ENCODE results near the gene CYP2D6. TPM values are rescaled to one million over a fixed set of nuclear protein-coding genes. Genes with fewer than 3 reads are reported as not detected.
A peak's percentile ranks its signal among the peaks of the same experiment; 100 is the strongest.
"Not testable (repeated sequence)": the region's sequence is repeated elsewhere in the genome, so short reads cannot be mapped to it uniquely, and the experiment has no call there.

Gene CYP2D6
- total RNA-seq, 2 experiments from 2014 or later = 2.8 to 3.1 TPM

DNA sequence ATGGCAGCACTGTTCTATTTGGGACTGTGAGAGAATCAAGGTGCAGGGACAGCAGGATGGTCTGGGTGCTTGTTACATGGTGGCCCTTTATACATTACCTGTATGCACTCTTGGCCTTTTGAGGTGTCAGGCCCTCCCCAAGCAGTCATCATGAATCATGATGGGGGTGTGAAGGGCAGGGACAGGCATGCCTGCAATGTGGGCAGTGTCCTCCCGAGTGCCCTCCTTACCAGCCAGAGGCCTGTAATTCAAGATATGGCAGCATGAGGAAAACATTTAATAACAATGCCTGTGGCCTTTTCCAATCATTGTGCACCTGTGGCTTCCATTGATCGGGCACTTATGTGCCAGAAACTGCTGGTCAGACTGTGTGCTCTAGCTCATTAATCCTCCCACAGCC lies 25.5 kb upstream of the CYP2D6 start:
- POLR2A ChIA-PET = no interaction called here
- no peaks in the 10 kb centered on the region for H3K4me1 Mint-ChIP-seq
- intact Hi-C loops (cut with DNase I, micrococcal nuclease) = no loop called here
- CTCF ChIA-PET = interaction anchor here (0.6 kb wide), 1 partner anchor 211 kb away, joined by 3 read pairs; no protein-coding TSS in a partner anchor
- H3K9me3 Mint-ChIP-seq (ENCODE audit: low read depth) = no peaks in the 10 kb centered on the region
- peaks cover 17% of the 10 kb centered on the region for H3K36me3 Mint-ChIP-seq (ENCODE audit: low read depth)
- ATAC-seq (no peak), DNase-seq (no peak)
- H3K27me3 Mint-ChIP-seq = no peaks in the 10 kb centered on the region
- H3K27ac Mint-ChIP-seq = no peak overlapping the region
- H3K4me3 Mint-ChIP-seq = no peak overlapping the region

DNA sequence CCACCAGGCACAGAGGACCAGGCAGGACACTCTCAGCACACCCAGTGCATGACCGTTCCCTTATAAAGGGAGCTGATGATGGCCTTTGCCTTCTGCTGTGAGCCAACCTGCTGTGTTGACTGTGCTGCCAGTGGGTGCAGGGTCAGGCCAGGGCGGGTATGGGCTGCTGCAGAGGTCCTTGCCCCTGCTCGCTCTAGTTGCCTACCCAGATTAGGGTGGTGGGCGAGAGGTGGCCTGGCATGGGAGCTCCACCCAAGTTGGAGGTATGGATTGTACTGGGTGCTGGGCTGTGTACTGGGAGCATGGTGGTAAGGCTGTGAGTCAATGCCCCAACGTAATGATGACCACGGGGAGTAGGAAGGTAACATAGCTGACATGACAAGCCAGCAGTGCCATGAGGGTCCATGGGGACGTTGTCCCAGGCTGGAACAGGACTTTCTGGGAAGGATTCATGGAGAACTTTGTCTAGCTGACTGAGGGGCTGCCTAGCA lies 24.5 kb upstream of the CYP2D6 start:
- no peaks in the 10 kb centered on the region for H3K4me1 Mint-ChIP-seq
- H3K4me3 Mint-ChIP-seq = no peak overlapping the region
- DNase-seq (no peak), ATAC-seq (no peak)
- no peak overlapping the region for H3K27ac Mint-ChIP-seq
- intact Hi-C loops (cut with DNase I, micrococcal nuclease) = no loop called here
- H3K36me3 Mint-ChIP-seq (ENCODE audit: low read depth) = peaks cover 17% of the 10 kb centered on the region
- no peaks in the 10 kb centered on the region for H3K27me3 Mint-ChIP-seq
- ChIA-PET POLR2A (no interaction called here), CTCF (no interaction called here)
- H3K9me3 Mint-ChIP-seq (ENCODE audit: low read depth) = no peaks in the 10 kb centered on the region

DNA sequence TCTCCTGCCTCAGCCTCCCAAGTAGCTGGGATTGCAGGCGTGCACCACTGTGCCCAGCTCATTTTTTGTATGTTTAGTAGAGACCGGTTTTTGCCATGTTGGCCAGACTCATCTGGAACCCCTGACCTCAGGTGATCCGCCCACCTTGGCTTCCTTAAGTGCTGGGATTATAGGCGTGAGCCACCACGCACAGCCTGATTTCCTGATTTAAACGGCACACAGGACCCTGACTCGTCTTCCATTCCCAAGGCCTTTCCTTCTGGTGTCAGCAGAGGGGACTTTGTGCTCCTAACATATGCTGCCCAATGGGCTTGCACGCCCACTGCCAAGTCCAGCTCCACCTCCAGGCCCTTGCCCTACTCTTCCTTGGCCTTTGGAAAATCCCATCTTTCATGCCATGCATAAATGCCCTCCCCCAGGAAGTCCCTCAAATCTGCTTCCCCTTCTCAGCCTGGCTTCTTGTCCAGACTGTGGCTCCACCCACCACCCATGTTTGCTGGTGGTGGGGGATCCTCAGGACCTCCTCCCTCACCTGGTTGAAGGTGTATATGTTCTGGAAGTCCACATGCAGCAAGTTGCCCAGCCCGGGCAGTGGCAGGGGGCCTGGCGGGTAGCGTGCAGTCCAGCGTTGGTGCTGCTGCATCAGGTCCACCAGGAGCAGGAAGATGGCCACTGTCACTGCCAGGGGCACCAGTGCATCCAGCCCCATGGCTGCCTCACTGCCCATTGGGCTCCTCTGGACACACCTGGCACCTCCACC lies 23.9 kb upstream of the CYP2D6 start:
- H3K27ac Mint-ChIP-seq = no peak overlapping the region

DNA sequence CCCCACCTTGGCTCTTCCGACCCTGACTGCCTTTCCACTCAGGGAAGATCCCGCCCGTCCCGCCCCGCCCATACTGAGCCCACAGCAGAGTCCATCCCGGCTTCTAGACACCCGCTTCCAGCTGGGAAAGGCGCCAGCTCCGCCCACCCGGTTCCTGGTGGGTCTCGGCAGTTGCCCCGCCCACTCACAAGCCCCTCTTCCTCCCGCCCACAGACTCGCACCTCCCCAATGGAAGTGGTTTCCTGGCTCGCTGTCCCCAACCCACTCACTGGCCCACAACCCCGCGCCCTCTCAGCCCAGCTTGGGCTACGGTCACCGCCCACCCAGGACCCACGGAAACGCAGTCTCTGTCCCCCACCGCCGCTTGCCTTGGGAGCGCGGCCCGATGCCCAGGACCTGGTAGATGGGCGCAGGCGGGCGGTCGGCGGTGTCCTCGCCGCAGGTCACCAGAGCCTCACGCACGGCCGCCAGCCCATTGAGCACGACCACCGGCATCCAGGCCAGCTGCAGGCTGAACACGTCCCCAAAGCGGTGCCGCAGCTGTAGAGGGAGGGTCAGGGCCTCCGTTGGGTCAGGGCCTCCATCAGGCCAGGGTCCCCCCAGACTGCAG lies 22.2 kb upstream of the CYP2D6 start:
- ChIA-PET CTCF (no interaction called here), POLR2A (no interaction called here)
- no peak for DNase-seq
- Mint-ChIP-seq H3K4me3 (no peak overlapping the region), H3K27ac (no peak overlapping the region), H3K4me1 (no peaks in the 10 kb centered on the region), H3K9me3 (ENCODE audit: low read depth) (no peaks in the 10 kb centered on the region), H3K36me3 (ENCODE audit: low read depth) (peaks cover 13% of the 10 kb centered on the region), H3K27me3 (no peaks in the 10 kb centered on the region)
- no peak for ATAC-seq
- intact Hi-C loops (cut with DNase I, micrococcal nuclease) = no loop called here

More for the DNA sequence above, 23.9 kb upstream of the CYP2D6 start:
- ChIA-PET POLR2A (no interaction called here), CTCF (no interaction called here)
- H3K27me3 Mint-ChIP-seq = no peaks in the 10 kb centered on the region
- intact Hi-C loops (cut with DNase I, micrococcal nuclease) = no loop called here
- H3K36me3 Mint-ChIP-seq (ENCODE audit: low read depth) = peaks cover 17% of the 10 kb centered on the region
- ATAC-seq (no peak), DNase-seq (no peak)
- no peaks in the 10 kb centered on the region for H3K9me3 Mint-ChIP-seq (ENCODE audit: low read depth)
- H3K4me3 Mint-ChIP-seq = no peak overlapping the region
- no peaks in the 10 kb centered on the region for H3K4me1 Mint-ChIP-seq

DNA sequence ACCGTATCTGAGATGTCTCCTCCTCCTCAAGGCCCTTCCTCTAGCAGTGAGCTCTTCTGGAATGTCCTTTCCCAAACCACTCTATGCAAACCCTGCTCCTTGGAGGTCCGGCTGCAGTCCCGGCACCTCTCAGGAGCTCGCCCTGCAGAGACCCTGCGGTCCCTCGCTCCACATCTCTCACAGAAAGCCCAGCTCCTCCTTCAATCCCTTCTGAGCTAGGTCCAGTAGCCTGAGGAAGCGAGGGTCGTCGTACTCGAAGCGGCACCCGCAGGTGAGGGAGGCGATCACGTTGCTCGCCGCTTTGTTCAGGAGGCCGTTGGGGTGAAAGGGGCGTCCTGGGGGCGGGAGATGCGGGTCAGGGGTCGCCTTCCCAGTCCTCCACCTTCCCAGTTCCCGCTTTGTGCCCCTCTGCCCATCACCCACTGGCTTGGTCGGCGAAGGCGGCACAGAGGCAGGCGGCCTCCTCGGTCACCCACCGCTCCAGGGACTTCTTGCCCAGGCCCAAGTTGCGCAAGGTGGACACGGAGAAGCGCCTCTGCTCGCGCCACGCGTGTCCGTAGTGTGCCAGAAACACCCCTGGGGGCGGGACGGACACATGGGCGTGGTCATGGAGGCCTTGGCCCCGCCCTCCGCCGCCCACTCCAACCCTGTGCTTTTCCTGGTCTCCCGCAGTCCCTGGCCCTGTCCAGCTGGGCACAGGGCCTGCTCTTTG lies 21.5 kb upstream of the CYP2D6 start:
- DNase-seq (no peak), ATAC-seq (peak; percentile 9)
- ChIA-PET POLR2A (no interaction called here), CTCF (interaction anchor here (0.6 kb wide), 1 partner anchor 410 kb away, joined by 3 read pairs; no protein-coding TSS in a partner anchor)
- Mint-ChIP-seq H3K9me3 (ENCODE audit: low read depth) (no peaks in the 10 kb centered on the region), H3K27me3 (no peaks in the 10 kb centered on the region), H3K36me3 (ENCODE audit: low read depth) (peaks cover 15% of the 10 kb centered on the region), H3K4me3 (no peak overlapping the region), H3K4me1 (no peaks in the 10 kb centered on the region), H3K27ac (no peak overlapping the region)
- intact Hi-C loops (cut with DNase I, micrococcal nuclease) = no loop called here

DNA sequence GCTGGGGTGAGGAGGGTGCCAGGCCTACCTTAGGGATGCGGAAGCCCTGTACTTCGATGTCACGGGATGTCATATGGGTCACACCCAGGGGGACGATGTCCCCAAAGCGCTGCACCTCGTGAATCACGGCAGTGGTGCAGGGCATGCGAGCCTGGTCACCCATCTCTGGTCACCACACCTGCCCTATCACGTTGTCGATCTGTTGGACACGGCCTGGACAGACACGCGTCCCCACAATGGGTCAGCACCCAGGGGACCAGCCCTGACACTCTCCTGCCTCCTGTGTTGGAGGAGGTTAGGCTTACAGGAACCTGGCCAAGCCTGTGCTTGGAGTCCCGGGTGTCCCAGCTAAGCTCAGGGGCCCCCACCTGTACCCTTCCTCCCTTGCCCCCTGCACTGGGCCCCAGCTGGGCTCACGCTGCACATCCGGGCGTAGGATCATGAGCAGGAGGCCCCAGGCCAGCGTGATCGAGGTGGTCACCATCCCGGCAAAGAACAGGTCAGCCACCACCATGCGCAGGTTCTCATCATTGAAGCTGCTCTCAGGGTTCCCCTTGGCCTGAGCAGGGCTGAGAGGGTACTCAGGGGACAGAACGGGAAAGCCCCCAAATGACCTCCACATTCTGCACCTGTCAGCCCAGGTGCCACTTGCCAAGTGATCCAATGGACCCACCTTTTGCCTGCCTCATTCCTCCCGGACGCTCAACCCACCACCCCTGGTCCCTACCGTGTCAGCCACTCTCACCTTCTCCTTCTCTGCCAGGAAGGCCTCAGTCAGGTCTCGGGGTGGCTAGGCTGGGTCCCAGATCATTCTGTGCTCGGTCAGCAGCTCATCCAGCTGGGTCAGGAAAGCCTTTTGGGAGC lies 20.3 kb upstream of the CYP2D6 start:
- intact Hi-C loops (cut with DNase I, micrococcal nuclease) = no loop called here
- H3K36me3 Mint-ChIP-seq (ENCODE audit: low read depth) = peaks cover 15% of the 10 kb centered on the region
- H3K9me3 Mint-ChIP-seq (ENCODE audit: low read depth) = no peaks in the 10 kb centered on the region
- ATAC-seq (no peak), DNase-seq (no peak)
- H3K27ac Mint-ChIP-seq = no peak overlapping the region
- H3K4me1 Mint-ChIP-seq = no peaks in the 10 kb centered on the region
- ChIA-PET POLR2A (interaction anchor here (0.6 kb wide), 1 partner anchor 511 kb away, joined by 5 read pairs; no protein-coding TSS in a partner anchor), CTCF (no interaction called here)
- H3K27me3 Mint-ChIP-seq = no peaks in the 10 kb centered on the region
- no peak overlapping the region for H3K4me3 Mint-ChIP-seq

DNA sequence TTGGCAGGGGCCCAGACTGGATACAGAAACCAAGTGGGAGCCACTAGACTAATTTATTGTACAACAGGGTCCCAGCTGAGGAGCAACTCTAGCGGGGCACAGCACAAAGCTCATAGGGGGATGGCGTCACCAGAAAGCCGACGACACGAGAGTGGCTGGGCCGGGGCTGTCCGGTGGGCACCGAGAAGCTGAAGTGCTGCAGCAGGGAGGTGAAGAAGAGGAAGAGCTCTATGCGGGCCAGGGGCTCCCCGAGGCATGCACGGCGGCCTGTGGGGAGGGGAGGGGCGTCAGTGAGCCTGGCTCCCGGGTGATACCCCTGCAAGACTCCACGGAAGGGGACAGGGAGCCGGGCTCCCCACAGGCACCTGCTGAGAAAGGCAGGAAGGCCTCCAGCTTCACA lies 19.2 kb upstream of the CYP2D6 start:
- H3K4me1 Mint-ChIP-seq; ATAC-seq; H3K4me3 Mint-ChIP-seq; H3K9me3 Mint-ChIP-seq (ENCODE audit: low read depth); H3K27me3 Mint-ChIP-seq; H3K27ac Mint-ChIP-seq; DNase-seq; intact Hi-C loops (cut with DNase I, micrococcal nuclease); CTCF ChIA-PET: not testable (repeated sequence)
- POLR2A ChIA-PET = interaction anchor here (0.6 to 0.7 kb wide), 2 partner anchors 68 to 510 kb away, joined by 4 to 5 read pairs; no protein-coding TSS in a partner anchor
- H3K36me3 Mint-ChIP-seq (ENCODE audit: low read depth) = peaks cover 14% of the 10 kb centered on the region

DNA sequence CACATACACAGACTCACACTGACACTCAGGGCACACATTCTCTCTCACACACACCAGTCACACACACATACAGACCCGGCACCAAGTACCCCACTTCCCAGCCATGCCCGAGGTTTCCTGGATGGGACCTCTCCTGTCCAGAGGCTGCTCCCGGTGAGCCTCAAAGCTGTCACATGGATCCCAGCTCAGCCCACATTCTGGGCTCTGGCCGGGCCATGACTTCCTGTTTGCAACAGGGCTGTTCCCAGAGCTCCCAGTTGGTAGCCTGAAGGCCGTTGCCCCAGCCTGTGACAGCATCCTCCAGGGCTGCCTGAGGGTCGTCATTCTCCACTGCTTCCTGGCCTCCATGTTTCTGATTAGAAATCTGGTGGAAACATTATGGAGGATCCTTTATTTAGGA lies 14.6 kb upstream of the CYP2D6 start:
- ATAC-seq = no peak
- H3K27ac Mint-ChIP-seq = no peak overlapping the region
- no peak overlapping the region for H3K4me3 Mint-ChIP-seq
- H3K4me1 Mint-ChIP-seq = no peaks in the 10 kb centered on the region
- CTCF ChIA-PET = no interaction called here
- no peaks in the 10 kb centered on the region for H3K9me3 Mint-ChIP-seq (ENCODE audit: low read depth)
- H3K27me3 Mint-ChIP-seq = no peaks in the 10 kb centered on the region
- POLR2A ChIA-PET = interaction anchor here (0.6 kb wide), 1 partner anchor 315 kb away, joined by 6 read pairs; no protein-coding TSS in a partner anchor
- intact Hi-C loops (cut with DNase I, micrococcal nuclease) = no loop called here
- DNase-seq = no peak
- H3K36me3 Mint-ChIP-seq (ENCODE audit: low read depth) = peaks cover 11% of the 10 kb centered on the region

DNA sequence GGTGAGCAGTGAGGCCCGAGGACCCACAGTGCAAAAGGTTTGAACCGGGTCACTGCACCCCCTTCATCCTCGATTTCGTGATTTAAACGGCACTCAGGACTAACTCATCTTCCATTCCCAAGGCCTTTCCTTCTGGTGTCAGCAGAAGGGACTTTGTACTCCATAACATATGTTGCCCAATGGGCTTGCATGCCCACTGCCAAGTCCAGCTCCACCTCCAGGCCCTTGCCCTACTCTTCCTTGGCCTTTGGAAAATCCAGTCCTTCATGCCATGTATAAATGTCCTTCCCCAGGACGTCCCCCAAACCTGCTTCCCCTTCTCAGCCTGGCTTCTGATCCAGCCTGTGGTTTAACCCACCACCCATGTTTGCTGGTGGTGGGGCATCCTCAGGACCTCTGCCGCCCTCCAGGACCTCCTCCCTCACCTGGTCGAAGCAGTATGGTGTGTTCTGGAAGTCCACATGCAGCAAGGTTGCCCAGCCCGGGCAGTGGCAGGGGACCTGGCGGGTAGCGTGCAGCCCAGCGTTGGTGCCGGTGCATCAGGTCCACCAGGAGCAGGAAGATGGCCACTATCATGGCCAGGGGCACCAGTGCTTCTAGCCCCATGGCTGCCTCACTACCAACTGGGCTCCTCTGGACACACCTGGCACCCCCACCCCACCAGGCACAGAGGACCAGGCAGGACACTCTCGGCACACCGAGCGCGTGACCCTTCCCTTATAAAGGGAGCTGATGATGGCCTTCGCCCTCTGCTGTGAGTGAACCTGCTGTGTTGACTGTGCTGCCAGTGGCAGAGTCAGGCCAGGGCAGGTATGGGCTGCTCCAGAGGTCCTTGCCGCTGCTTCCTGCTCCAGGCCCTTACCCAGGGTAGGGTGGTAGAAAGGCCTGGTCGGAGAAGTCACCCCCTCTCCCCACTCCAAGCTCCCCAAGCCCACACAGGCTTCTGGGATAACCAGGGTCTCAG lies 13.5 kb upstream of the CYP2D6 start:
- H3K4me3 Mint-ChIP-seq; DNase-seq; CTCF ChIA-PET; H3K9me3 Mint-ChIP-seq (ENCODE audit: low read depth); H3K27ac Mint-ChIP-seq; H3K4me1 Mint-ChIP-seq; ATAC-seq; intact Hi-C loops (cut with DNase I, micrococcal nuclease); H3K27me3 Mint-ChIP-seq: not testable (repeated sequence)
- H3K36me3 Mint-ChIP-seq (ENCODE audit: low read depth) = peaks cover 11% of the 10 kb centered on the region
- POLR2A ChIA-PET = interaction anchor here (0.6 kb wide), 1 partner anchor 316 kb away, joined by 6 read pairs; no protein-coding TSS in a partner anchor

DNA sequence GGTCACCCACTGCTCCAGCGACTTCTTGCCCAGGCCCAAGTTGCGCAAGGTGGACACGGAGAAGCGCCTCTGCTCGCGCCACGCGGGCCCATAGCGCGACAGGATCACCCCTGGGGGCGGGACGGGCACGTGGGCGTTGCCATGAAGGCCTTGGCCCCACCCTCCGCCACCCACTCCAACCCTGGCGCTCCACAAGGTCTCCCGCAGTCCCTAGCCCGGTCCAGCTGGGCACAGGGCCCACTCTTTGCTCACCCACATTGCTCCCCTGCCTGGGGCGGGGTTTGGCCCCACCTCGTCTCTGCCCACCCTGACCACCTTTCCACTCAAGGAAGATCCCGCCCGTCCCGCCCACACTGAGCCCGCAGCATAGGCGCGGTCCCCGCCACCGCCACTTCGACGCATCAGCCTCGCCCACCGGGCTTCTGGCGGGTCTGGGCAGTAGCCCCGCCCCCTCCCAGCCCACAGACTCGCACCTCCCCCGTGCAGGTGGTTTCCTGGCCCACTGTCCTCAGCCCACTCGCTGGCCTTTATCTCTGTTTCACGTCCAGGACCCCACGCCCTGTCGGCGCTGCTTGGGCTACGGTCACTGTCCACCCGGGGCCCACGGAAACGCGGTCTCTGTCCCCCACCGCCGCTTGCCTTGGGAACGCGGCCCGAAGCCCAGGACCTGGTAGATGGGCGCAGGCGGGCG lies 12.3 kb upstream of the CYP2D6 start:
- no peak for DNase-seq
- H3K4me1 Mint-ChIP-seq = no peaks in the 10 kb centered on the region
- POLR2A ChIA-PET = interaction anchor here (0.6 kb wide), 1 partner anchor 309 kb away, joined by 6 read pairs; no protein-coding TSS in a partner anchor
- H3K4me3 Mint-ChIP-seq = no peak overlapping the region
- no peak for ATAC-seq
- no peaks in the 10 kb centered on the region for H3K27me3 Mint-ChIP-seq
- H3K9me3 Mint-ChIP-seq (ENCODE audit: low read depth) = no peaks in the 10 kb centered on the region
- H3K27ac Mint-ChIP-seq = no peak overlapping the region
- intact Hi-C loops (cut with DNase I, micrococcal nuclease) = no loop called here
- H3K36me3 Mint-ChIP-seq (ENCODE audit: low read depth) = peaks cover 9% of the 10 kb centered on the region
- CTCF ChIA-PET = no interaction called here

Measured in activated CD4-positive, alpha-beta T cell treated with anti-CD3 and anti-CD28 coated beads for 36 hours (primary cell).